Endothelial cell of umbilical vein (primary cell): ENCODE results near the gene ABHD17A. TPM values are rescaled to one million over a fixed set of nuclear protein-coding genes. Genes with fewer than 3 reads are reported as not detected.

Source experiments
- BruUV-seq: library from RNA; stranded (reverse); fragments of 400-500 nt; replicated peaks from 2 replicates; lab custom pipeline; 2021; lab: Mats Ljungman, UMichigan
- CTCF ChIA-PET: fragments of 300-600, 350-600 bp; sonication (Branson Sonifier 250); formaldehyde crosslinking; loops from one replicate; lab custom pipeline; 2021; ENCODE audit warnings: antibody characterized with exemption, inconsistent platforms; lab: Charles Lee
- POLR2A ChIA-PET: fragments of 300-600, 350-600 bp; sonication (Branson Sonifier 250); formaldehyde crosslinking; loops from one replicate; lab custom pipeline; 2021; ENCODE audit warnings: antibody characterized with exemption, inconsistent platforms; lab: Charles Lee
- DNase-seq: peaks from one replicate; pipeline ENCODE4 v3.0.0-alpha.2; 2011; ENCODE audit warnings: low read depth, low spot score
- FAIRE-seq: peaks from 2 replicates; lab custom pipeline; 2011; peaks lifted over from hg19 to GRCh38; lab: Jason Lieb, UNC
- H2AFZ ChIP-seq: 2 replicates; pipeline ENCODE4 v1.6.0; 2012; ENCODE audit warnings: low read depth, low read length, control low read depth, inconsistent platforms
- H3K27ac ChIP-seq: 2 replicates; pipeline ENCODE4 v1.5.1; 2011; ENCODE audit warnings: low read depth, mild to moderate bottlenecking, control low read depth, low read length, moderate library complexity; ENCODE audit not compliant: insufficient read depth
- H3K27me3 ChIP-seq, 2 experiments: 2 replicates each; pipeline versions ENCODE4 v1.6.0 to v1.6.1; 2011; ENCODE audit warnings: low read length in 2 of 2, mixed read lengths in 1 of 2; ENCODE audit not compliant: control insufficient read depth in 2 of 2, insufficient read depth in 2 of 2
- H3K36me3 ChIP-seq, 2 experiments: 2 replicates in 1 of 2; 3 replicates in 1 of 2; pipeline ENCODE4 v1.5.1; 2011; ENCODE audit warnings: low read length in 2 of 2, mild to moderate bottlenecking in 1 of 2, moderate library complexity in 1 of 2; ENCODE audit not compliant: control insufficient read depth in 2 of 2, insufficient read depth in 2 of 2; ENCODE audit errors: extremely low read depth in 1 of 2
- H3K4me1 ChIP-seq: 3 replicates; pipeline ENCODE4 v1.5.1; 2011; ENCODE audit warnings: mild to moderate bottlenecking, low read length; ENCODE audit not compliant: control insufficient read depth, insufficient read depth; ENCODE audit errors: extremely low read depth
- H3K4me2 ChIP-seq: 2 replicates; pipeline ENCODE4 v1.6.1; 2011; ENCODE audit warnings: low read length, control low read depth, mixed read lengths; ENCODE audit not compliant: insufficient read depth
- H3K4me3 ChIP-seq, 3 experiments: fragments of 200-600 bp in 1 of 3; sonication (generic), shearing (Covaris generic) in 1 of 3; replicated peaks in 1 of 3; 2 replicates each; pipeline ENCODE4 v1.5.1; 2011 to 2016; ENCODE audit warnings: control low read depth in 3 of 3, low read length in 3 of 3, mild to moderate bottlenecking in 2 of 3, inconsistent platforms in 1 of 3, low read depth in 1 of 3, moderate library complexity in 1 of 3; ENCODE audit not compliant: insufficient read depth in 1 of 3
- H3K79me2 ChIP-seq: 2 replicates; pipeline ENCODE4 v1.6.0; 2012; ENCODE audit warnings: low read length, inconsistent platforms; ENCODE audit not compliant: control insufficient read depth, insufficient read depth
- H3K9ac ChIP-seq: replicated peaks from 2 replicates; pipeline ENCODE3; 2011; ENCODE audit warnings: low read length, control low read depth; ENCODE audit not compliant: insufficient read depth; ENCODE audit errors: extremely low read depth
- H3K9me1 ChIP-seq: replicated peaks from 3 replicates; pipeline ENCODE4 v1.6.0; 2011; ENCODE audit warnings: mild to moderate bottlenecking, low read length; ENCODE audit not compliant: control insufficient read depth, insufficient read depth; ENCODE audit errors: extremely low read depth
- H3K9me3 ChIP-seq: replicated peaks from 2 replicates; pipeline ENCODE4 v1.5.1; 2012; ENCODE audit warnings: low read length, inconsistent platforms; ENCODE audit not compliant: control insufficient read depth, insufficient read depth
- H4K20me1 ChIP-seq: replicated peaks from 2 replicates; pipeline ENCODE3; 2011; ENCODE audit warnings: mild to moderate bottlenecking, low read length; ENCODE audit not compliant: control insufficient read depth, insufficient read depth; ENCODE audit errors: extremely low read depth
- JUN ChIP-seq: IDR thresholded peaks from 2 replicates; pipeline ENCODE4 v1.6.1; 2011; ENCODE audit warnings: borderline replicate concordance, low read depth; ENCODE audit not compliant: insufficient read length, insufficient read depth
- MAX ChIP-seq: IDR thresholded peaks from 2 replicates; pipeline ENCODE4 v1.6.1; 2011; ENCODE audit not compliant: insufficient read depth, insufficient read length
- POLR2AphosphoS5 ChIP-seq: IDR thresholded peaks from 2 replicates; pipeline ENCODE4 v1.6.1; 2012; ENCODE audit warnings: low read depth, mild to moderate bottlenecking, control low read depth, low read length, moderate library complexity; ENCODE audit not compliant: insufficient read depth
- dilution Hi-C: fragments of 300-500 bp; cut with MboI; formaldehyde crosslinking; loops from one replicate; pipeline ENCODE4 v1.15.0; 2019; ENCODE audit warnings: low sequenced_read_pairs; ENCODE audit not compliant: extremely low pct_ligation_motif_present
- intact Hi-C: fragments of 100-400 bp; cut with micrococcal nuclease; formaldehyde crosslinking; loops from one replicate; pipeline ENCODE4 v1.10.0; 2022
- polyA plus RNA-seq, 4 experiments: library from polyadenylated mRNA; depleted of rRNA in 3 of 4; stranded (reverse) in 3 of 4; unstranded in 1 of 4; fragments of >200 nt; gene quantifications; 2 replicates each; pipeline versions ENCODE4 v1.2.1 to v1.2.3, GENCODE V29; 2011 to 2012; ENCODE audit warnings: missing spikeins in 1 of 4
- total RNA-seq: library from RNA; stranded (reverse); gene quantifications from 2 replicates; pipeline ENCODE4 v1.2.3, GENCODE V29; 2021

ABHD17A gene
- total and polyA plus RNA-seq, 2 donors (not counting 3 experiments of a cell fraction or from before 2014, with no cell fraction given) = 89.8 to 143 TPM

- Histone ChIP-seq H2AFZ (no peak overlapping the region), H4K20me1 (no peaks in the 10 kb centered on the region), H3K9me1 (no peaks in the 10 kb centered on the region), H3K27ac (peak overlapping the region; percentile 99), H3K4me3 (peak overlapping the region; percentile 47 to 76 (median 67)), H3K9ac (peak overlapping the region; percentile 99), H3K4me1 (peaks cover 8% of the 10 kb centered on the region), H3K9me3 (no peaks in the 10 kb centered on the region), H3K36me3 (peaks cover 0 to 2% of the 10 kb centered on the region in 2 experiments), H3K4me2 (peak overlapping the region; percentile 81), H3K27me3 (no peaks in the 10 kb centered on the region), H3K79me2 (peaks cover 53% of the 10 kb centered on the region)
- intact Hi-C loops (loop anchor here (1.0 kb wide), 1 partner anchor 15 kb away; the partner anchor contains the start of gene KLF16), dilution Hi-C loops (no loop called here)
- POLR2A ChIA-PET = no interaction called here
- BruUV-seq = TSS peak; percentile 33
- TF ChIP-seq JUN (no peak), MAX (peak; percentile 39)
- FAIRE-seq = peak; percentile 75
- peak; percentile 64 for DNase-seq
- CTCF ChIA-PET = interaction anchor here (2.3 kb wide), 1 partner anchor 10 kb away, joined by 10 read pairs; no protein-coding TSS in a partner anchor
Observed at GRCh38 chr19:1847684-1848398, 37.5 kb downstream of the ABHD17A start.

- FAIRE-seq (no peak), DNase-seq (no peak)
- Histone ChIP-seq H4K20me1 (no peaks in the 10 kb centered on the region), H3K9me3 (no peaks in the 10 kb centered on the region), H3K36me3 (peaks cover 0 to 2% of the 10 kb centered on the region in 2 experiments), H3K4me3 (peak overlapping the region; percentile 47 to 76 (median 67)), H3K27me3 (no peaks in the 10 kb centered on the region), H3K79me2 (peaks cover 56% of the 10 kb centered on the region), H3K4me1 (peaks cover 8% of the 10 kb centered on the region), H2AFZ (no peak overlapping the region), H3K27ac (peak overlapping the region; percentile 99), H3K9me1 (no peaks in the 10 kb centered on the region), H3K4me2 (peak overlapping the region; percentile 81), H3K9ac (peak overlapping the region; percentile 99)
- dilution Hi-C loops (no loop called here), intact Hi-C loops (loop anchor here (1.0 kb wide), 1 partner anchor 16 kb away; the partner anchor contains the start of gene KLF16)
- TSS peak; percentile 32 for BruUV-seq
- ChIA-PET CTCF (interaction anchor here (2.3 kb wide), 1 partner anchor 10 kb away, joined by 10 read pairs; no protein-coding TSS in a partner anchor), POLR2A (no interaction called here)
- TF ChIP-seq POLR2AphosphoS5 = no peak
Observed at GRCh38 chr19:1847348-1847683, 38.0 kb downstream of the ABHD17A start.
